CD14-positive monocyte (primary cell): ENCODE data around the gene DEFB129. TPM values are rescaled to one million over a fixed set of nuclear protein-coding genes. Genes with fewer than 3 reads are reported as not detected.
"Not testable (repeated sequence)": the region's sequence is repeated elsewhere in the genome, so short reads cannot be mapped to it uniquely, and the experiment has no call there.

Source experiments
- DNase-seq, 3 donors: peaks; one replicate each; pipeline ENCODE4 v3.0.0-alpha.2; 2011 to 2022
- H2AFZ ChIP-seq: 2 replicates; pipeline ENCODE4 v1.6.0; 2012; ENCODE audit warnings: mild to moderate bottlenecking, low read depth, low read length, inconsistent platforms; ENCODE audit not compliant: insufficient read depth, poor library complexity, severe bottlenecking
- H3K27ac ChIP-seq, 2 donors: 1 replicate in 1 of 2; 2 replicates in 1 of 2; pipeline ENCODE4 v1.5.1; 2012 to 2013; ENCODE audit warnings: low read length in 2 of 2, control low read depth in 1 of 2, inconsistent platforms in 1 of 2, low read depth in 1 of 2, mild to moderate bottlenecking in 1 of 2
- H3K27me3 ChIP-seq, 2 donors: one replicate each; pipeline versions ENCODE4 v1.6.0 to v1.6.1; 2011 to 2013; ENCODE audit warnings: low read length in 2 of 2; ENCODE audit not compliant: control insufficient read depth in 2 of 2, insufficient read depth in 2 of 2
- H3K36me3 ChIP-seq, 2 donors: replicated peaks in 1 of 2; 1 replicate in 1 of 2; 2 replicates in 1 of 2; pipeline versions ENCODE4 v1.5.1 to v1.6.1; 2012 to 2013; ENCODE audit warnings: low read length in 2 of 2, control low read depth in 1 of 2, inconsistent platforms in 1 of 2, mild to moderate bottlenecking in 1 of 2; ENCODE audit not compliant: insufficient read depth in 2 of 2, control insufficient read depth in 1 of 2
- H3K4me1 ChIP-seq, 2 donors: 1 replicate in 1 of 2; 2 replicates in 1 of 2; pipeline versions ENCODE4 v1.5.1 to v1.6.1; 2012 to 2013; ENCODE audit warnings: low read length in 2 of 2, control low read depth in 1 of 2, inconsistent platforms in 1 of 2, mild to moderate bottlenecking in 1 of 2, moderate library complexity in 1 of 2; ENCODE audit not compliant: insufficient read depth in 2 of 2, control insufficient read depth in 1 of 2
- H3K4me2 ChIP-seq: replicated peaks from 2 replicates; pipeline ENCODE3; 2012; ENCODE audit warnings: low read length, moderate library complexity, mild to moderate bottlenecking; ENCODE audit not compliant: poor library complexity, severe bottlenecking; ENCODE audit errors: extremely low read depth
- H3K4me3 ChIP-seq, 3 experiments: fragments of 200-600 bp in 1 of 3; sonication (generic) in 1 of 3; replicated peaks in 1 of 3; 1 replicate in 2 of 3; 2 replicates in 1 of 3; pipeline ENCODE4 v1.5.1; 2011 to 2013; ENCODE audit warnings: low read length in 3 of 3, mild to moderate bottlenecking in 3 of 3, control low read depth in 2 of 3, low read depth in 2 of 3, inconsistent platforms in 1 of 3, moderate library complexity in 1 of 3
- H3K79me2 ChIP-seq: 2 replicates; pipeline ENCODE4 v1.6.0; 2012; ENCODE audit warnings: mild to moderate bottlenecking, control low read depth, inconsistent platforms, low read length, moderate library complexity; ENCODE audit not compliant: insufficient read depth
- H3K9ac ChIP-seq: 2 replicates; pipeline ENCODE4 v1.6.0; 2017; ENCODE audit warnings: low read length, mild to moderate bottlenecking; ENCODE audit not compliant: insufficient read depth, poor library complexity, severe bottlenecking
- H3K9me3 ChIP-seq, 2 donors: replicated peaks in 1 of 2; 1 replicate in 1 of 2; 2 replicates in 1 of 2; pipeline versions ENCODE4 v1.5.1 to v1.6.1; 2012 to 2013; ENCODE audit warnings: low read length in 2 of 2, control low read depth in 1 of 2; ENCODE audit not compliant: control insufficient read depth in 1 of 2, insufficient read depth in 1 of 2
- H4K20me1 ChIP-seq: 2 replicates; pipeline ENCODE4 v1.6.0; 2012; ENCODE audit warnings: mild to moderate bottlenecking, low read length, control low read depth, moderate library complexity; ENCODE audit not compliant: insufficient read depth
- H3K27ac Mint-ChIP-seq, 7 donors: one replicate each; pipeline ENCODE4 v1.8.0; 2020; ENCODE audit warnings: mild to moderate bottlenecking in 7 of 7, mixed read lengths in 7 of 7, moderate library complexity in 6 of 7, inconsistent platforms in 2 of 7
- H3K27me3 Mint-ChIP-seq, 3 donors: one replicate each; pipeline ENCODE4 v1.8.0; 2021 to 2022; ENCODE audit warnings: low read depth in 3 of 3, mild to moderate bottlenecking in 3 of 3, mixed read lengths in 3 of 3, moderate library complexity in 3 of 3, inconsistent platforms in 1 of 3
- H3K36me3 Mint-ChIP-seq, 2 donors: one replicate each; pipeline ENCODE4 v1.8.0; 2020; ENCODE audit warnings: mixed read lengths in 2 of 2, inconsistent platforms in 1 of 2, mild to moderate bottlenecking in 1 of 2
- H3K4me1 Mint-ChIP-seq: one replicate; pipeline ENCODE4 v1.8.0; 2020; ENCODE audit warnings: mild to moderate bottlenecking, mixed read lengths
- H3K4me3 Mint-ChIP-seq, 2 donors: one replicate each; pipeline ENCODE4 v1.8.0; 2020; ENCODE audit warnings: mild to moderate bottlenecking in 2 of 2, mixed read lengths in 2 of 2, moderate library complexity in 1 of 2
- H3K9me3 Mint-ChIP-seq, 7 donors: one replicate each; pipeline ENCODE4 v1.8.0; 2020 to 2022; ENCODE audit warnings: mixed read lengths in 7 of 7, mild to moderate bottlenecking in 6 of 7, moderate library complexity in 6 of 7, inconsistent platforms in 2 of 7
- whole genome bisulfite sequencing: methylation state at CpG from one replicate; pipeline ENCODE4 v1.1.5; 2013; ENCODE audit warnings: missing lambda C conversion rate; ENCODE audit not compliant: insufficient coverage; 5-methylcytosine and 5-hydroxymethylcytosine counted together
- intact Hi-C, 2 donors: fragments of 100-400 bp; cut with micrococcal nuclease; formaldehyde crosslinking; loops; one replicate each; pipeline versions ENCODE4 v1.15.0 to v1.15.1; 2023
- polyA plus RNA-seq, 3 donors: library from polyadenylated mRNA; depleted of rRNA in 1 of 3; unstranded in 2 of 3; stranded (reverse) in 1 of 3; fragments of 300-500 nt in 2 of 3; fragments of >200 nt in 1 of 3; fragmentation: Illumina TruSeq in 2 of 3; gene quantifications; 1 replicate in 2 of 3; 2 replicates in 1 of 3; pipeline ENCODE4 v1.2.3, GENCODE V29; 2012 to 2021
- TF ChIP-seq, protein P1 (sequence below): fragments of 200-600 bp; IDR thresholded peaks from one replicate; pipeline ENCODE4 v1.8.0; 2022; ENCODE audit warnings: antibody characterized with exemption, mild to moderate bottlenecking

DEFB129 gene
- polyA plus RNA-seq, 3 donors = not detected

DNA sequence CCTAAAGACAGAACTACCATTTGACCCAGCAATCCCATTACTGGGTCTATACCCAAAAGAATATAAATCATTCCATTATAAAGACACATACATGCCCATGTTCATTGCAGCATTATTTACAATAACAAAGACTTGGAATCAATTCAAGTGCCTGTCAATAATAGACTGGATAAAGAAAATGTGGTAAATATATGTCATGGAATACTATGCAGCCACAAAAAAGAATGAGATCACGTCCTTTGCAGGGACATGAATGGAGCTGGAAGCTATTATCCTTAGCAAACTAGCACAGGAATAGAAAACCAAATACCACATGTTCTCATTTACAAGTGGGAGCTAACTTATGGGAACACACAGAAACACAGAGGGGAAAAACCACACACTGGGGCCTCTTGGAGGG is 28.8 kb upstream of the DEFB129 start:
- Histone ChIP-seq H3K27ac (no peak overlapping the region), H3K27me3 (no peaks in the 10 kb centered on the region), H3K9me3 (no peaks in the 10 kb centered on the region), H3K9ac (no peak overlapping the region), H3K4me1 (no peaks in the 10 kb centered on the region), H3K4me2 (no peak overlapping the region), H2AFZ (no peak overlapping the region), H3K36me3 (no peaks in the 10 kb centered on the region), H4K20me1 (no peaks in the 10 kb centered on the region), H3K79me2 (no peaks in the 10 kb centered on the region), H3K4me3 (no peak overlapping the region)
- TF ChIP-seq, protein P1, sequence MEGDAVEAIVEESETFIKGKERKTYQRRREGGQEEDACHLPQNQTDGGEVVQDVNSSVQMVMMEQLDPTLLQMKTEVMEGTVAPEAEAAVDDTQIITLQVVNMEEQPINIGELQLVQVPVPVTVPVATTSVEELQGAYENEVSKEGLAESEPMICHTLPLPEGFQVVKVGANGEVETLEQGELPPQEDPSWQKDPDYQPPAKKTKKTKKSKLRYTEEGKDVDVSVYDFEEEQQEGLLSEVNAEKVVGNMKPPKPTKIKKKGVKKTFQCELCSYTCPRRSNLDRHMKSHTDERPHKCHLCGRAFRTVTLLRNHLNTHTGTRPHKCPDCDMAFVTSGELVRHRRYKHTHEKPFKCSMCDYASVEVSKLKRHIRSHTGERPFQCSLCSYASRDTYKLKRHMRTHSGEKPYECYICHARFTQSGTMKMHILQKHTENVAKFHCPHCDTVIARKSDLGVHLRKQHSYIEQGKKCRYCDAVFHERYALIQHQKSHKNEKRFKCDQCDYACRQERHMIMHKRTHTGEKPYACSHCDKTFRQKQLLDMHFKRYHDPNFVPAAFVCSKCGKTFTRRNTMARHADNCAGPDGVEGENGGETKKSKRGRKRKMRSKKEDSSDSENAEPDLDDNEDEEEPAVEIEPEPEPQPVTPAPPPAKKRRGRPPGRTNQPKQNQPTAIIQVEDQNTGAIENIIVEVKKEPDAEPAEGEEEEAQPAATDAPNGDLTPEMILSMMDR = no peak
- intact Hi-C loops = no loop called here
- no peak overlapping the region for H3K27ac Mint-ChIP-seq
- peaks cover 0 to 8% (median 4%) of the 10 kb centered on the region in 7 donors for H3K9me3 Mint-ChIP-seq
- H3K36me3 Mint-ChIP-seq = no peaks in the 10 kb centered on the region
- H3K4me3 Mint-ChIP-seq = no peak overlapping the region
- peaks cover 2 to 13% (median 7%) of the 10 kb centered on the region in 3 donors for H3K27me3 Mint-ChIP-seq
- no peaks in the 10 kb centered on the region for H3K4me1 Mint-ChIP-seq
- no peak for DNase-seq
- WGBS = no CpG with 5 or more reads among the region's 1 CpG

DNA sequence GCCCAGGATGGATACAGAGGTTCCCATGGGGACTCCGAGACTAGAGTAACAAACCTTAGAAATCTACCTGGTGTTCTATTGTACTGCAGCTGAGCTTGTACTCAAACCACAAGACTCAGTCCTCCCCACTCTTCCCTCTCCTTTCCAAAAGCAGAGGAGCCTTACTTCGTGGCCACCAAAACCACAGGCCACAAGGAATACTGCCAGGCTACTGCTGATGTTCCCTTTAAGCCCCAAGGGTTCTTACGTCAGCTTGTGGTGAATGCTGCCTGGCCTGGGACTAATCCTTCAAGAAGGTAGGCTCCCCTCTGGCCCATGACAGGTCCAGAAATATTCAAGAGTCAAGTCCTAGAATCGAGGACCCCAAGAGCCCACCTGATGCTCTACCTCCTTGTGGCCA is 27.1 kb upstream of the DEFB129 start:
- H3K27ac ChIP-seq = no peak overlapping the region
- no peaks in the 10 kb centered on the region for H3K27me3 ChIP-seq
- Mint-ChIP-seq H3K36me3 (no peaks in the 10 kb centered on the region), H3K4me1 (no peaks in the 10 kb centered on the region), H3K27me3 (peaks cover 2 to 11% (median 5%) of the 10 kb centered on the region in 3 donors), H3K27ac (no peak overlapping the region), H3K9me3 (peaks cover 0 to 8% (median 4%) of the 10 kb centered on the region in 7 donors), H3K4me3 (no peak overlapping the region)
- no peak for DNase-seq
- WGBS = 31% methylated on average over 3 of the region's 4 CpGs
- no peaks in the 10 kb centered on the region for H3K9me3 ChIP-seq
- H3K79me2 ChIP-seq = no peaks in the 10 kb centered on the region
- no peaks in the 10 kb centered on the region for H3K4me1 ChIP-seq
- H4K20me1 ChIP-seq = no peaks in the 10 kb centered on the region
- no peak overlapping the region for H2AFZ ChIP-seq
- intact Hi-C loops = no loop called here
- no peak overlapping the region for H3K9ac ChIP-seq
- TF ChIP-seq, protein P1 = no peak
- H3K4me2 ChIP-seq = no peak overlapping the region
- H3K4me3 ChIP-seq = no peak overlapping the region
- no peaks in the 10 kb centered on the region for H3K36me3 ChIP-seq

DNA sequence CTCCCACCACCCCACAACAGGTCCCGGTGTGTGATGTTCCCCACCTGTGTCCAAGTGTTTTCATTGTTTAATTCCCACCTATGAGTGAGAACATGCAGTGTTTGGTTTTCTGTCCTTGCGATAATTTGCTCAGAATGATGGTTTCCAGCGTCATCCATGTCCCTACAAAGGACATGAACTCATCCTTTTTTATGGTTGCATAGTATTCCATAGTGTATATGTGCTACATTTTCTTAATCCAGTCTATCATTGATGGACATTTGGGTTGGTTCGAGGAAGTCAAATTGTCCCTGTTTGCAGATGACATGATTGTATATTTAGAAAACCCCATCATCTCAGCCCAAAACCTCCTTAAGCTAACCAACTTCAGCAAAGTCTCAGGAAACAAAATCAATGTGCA is 23.4 kb upstream of the DEFB129 start:
- H3K4me3 ChIP-seq, H3K36me3 Mint-ChIP-seq, H3K4me1 Mint-ChIP-seq, H3K27ac ChIP-seq, H4K20me1 ChIP-seq, DNase-seq, H3K27me3 Mint-ChIP-seq, H3K4me1 ChIP-seq, H3K79me2 ChIP-seq, H3K36me3 ChIP-seq, H3K4me3 Mint-ChIP-seq, H3K9me3 ChIP-seq, H3K4me2 ChIP-seq, intact Hi-C loops, H3K27ac Mint-ChIP-seq, H3K9me3 Mint-ChIP-seq, H3K9ac ChIP-seq, H2AFZ ChIP-seq, H3K27me3 ChIP-seq: not testable (repeated sequence)
- no CpG with 5 or more reads among the region's 4 CpGs for WGBS
